Measurements from ENCODE around the gene EXD3.
"Not testable (repeated sequence)": the region's sequence is repeated elsewhere in the genome, so short reads cannot be mapped to it uniquely, and the experiment has no call there.

The EXD3 gene

GRCh38 chr9:137331929-137332328 lies 91.0 kb downstream of the EXD3 start:
- 92 to 96% methylated on average over 5 to 6 of the region's 9 CpGs for WGBS, 2 experiments (ENCODE audit: insufficient coverage in 2 of 2)
- no peaks in the 10 kb centered on the region for H3K36me3 ChIP-seq (ENCODE audit: control insufficient read depth, insufficient read depth, low read length)
- no peaks in the 10 kb centered on the region for H3K4me1 ChIP-seq (ENCODE audit: control insufficient read depth, insufficient read depth, low read length, poor library complexity, severe bottlenecking)
- H3K27ac ChIP-seq (ENCODE audit: low read depth, low read length, severe bottlenecking) = no peak overlapping the region
- no peak overlapping the region for H3K4me3 ChIP-seq (ENCODE audit: extremely low read depth, insufficient read depth, low read length, poor library complexity, severe bottlenecking)
- no peaks in the 10 kb centered on the region for H3K9me3 ChIP-seq (ENCODE audit: control insufficient read depth, low read length)

- Histone ChIP-seq H3K4me3 (ENCODE audit: extremely low read depth, insufficient read depth, low read length, poor library complexity, severe bottlenecking) (no peak overlapping the region), H3K4me1 (ENCODE audit: control insufficient read depth, insufficient read depth, low read length, poor library complexity, severe bottlenecking) (no peaks in the 10 kb centered on the region)
Measured at GRCh38 chr9:137330689-137331088, 92.3 kb downstream of the EXD3 start.

GRCh38 chr9:137329590-137329989 lies 93.4 kb downstream of the EXD3 start:
- H3K4me3 ChIP-seq (ENCODE audit: extremely low read depth, insufficient read depth, low read length, poor library complexity, severe bottlenecking); H3K4me1 ChIP-seq (ENCODE audit: control insufficient read depth, insufficient read depth, low read length, poor library complexity, severe bottlenecking); H3K9me3 ChIP-seq (ENCODE audit: control insufficient read depth, low read length); H3K36me3 ChIP-seq (ENCODE audit: control insufficient read depth, insufficient read depth, low read length); H3K27ac ChIP-seq (ENCODE audit: low read depth, low read length, severe bottlenecking): not testable (repeated sequence)
- 40 to 70% methylated on average over 7 to 10 of the region's 26 CpGs for WGBS, 2 experiments (ENCODE audit: insufficient coverage in 2 of 2)

More at GRCh38 chr9:137330689-137331088, 92.3 kb downstream of the EXD3 start:
- H3K36me3 ChIP-seq (ENCODE audit: control insufficient read depth, insufficient read depth, low read length) = no peaks in the 10 kb centered on the region
- H3K9me3 ChIP-seq (ENCODE audit: control insufficient read depth, low read length) = no peaks in the 10 kb centered on the region
- WGBS, 2 experiments (ENCODE audit: insufficient coverage in 2 of 2) = 82 to 94% methylated on average over 3 to 4 of the region's 6 CpGs
- no peak overlapping the region for H3K27ac ChIP-seq (ENCODE audit: low read depth, low read length, severe bottlenecking)

- not testable (repeated sequence) for H3K4me1 ChIP-seq (ENCODE audit: control insufficient read depth, insufficient read depth, low read length, poor library complexity, severe bottlenecking); H3K9me3 ChIP-seq (ENCODE audit: control insufficient read depth, low read length); H3K36me3 ChIP-seq (ENCODE audit: control insufficient read depth, insufficient read depth, low read length); H3K27ac ChIP-seq (ENCODE audit: low read depth, low read length, severe bottlenecking); H3K4me3 ChIP-seq (ENCODE audit: extremely low read depth, insufficient read depth, low read length, poor library complexity, severe bottlenecking)
- WGBS, 2 experiments (ENCODE audit: insufficient coverage in 2 of 2) = 84 to 87% methylated on average over 3 to 5 of the region's 8 CpGs
Measured at GRCh38 chr9:137327641-137328550, 95.1 kb downstream of the EXD3 start.

- H3K36me3 ChIP-seq (ENCODE audit: control insufficient read depth, insufficient read depth, low read length) = no peaks in the 10 kb centered on the region
- no peak overlapping the region for H3K27ac ChIP-seq (ENCODE audit: low read depth, low read length, severe bottlenecking)
- no peak overlapping the region for H3K4me3 ChIP-seq (ENCODE audit: extremely low read depth, insufficient read depth, low read length, poor library complexity, severe bottlenecking)
- WGBS, 2 experiments (ENCODE audit: insufficient coverage in 2 of 2) = 90 to 96% methylated on average over 16 to 17 of the region's 19 CpGs
- H3K4me1 ChIP-seq (ENCODE audit: control insufficient read depth, insufficient read depth, low read length, poor library complexity, severe bottlenecking) = no peaks in the 10 kb centered on the region
- no peaks in the 10 kb centered on the region for H3K9me3 ChIP-seq (ENCODE audit: control insufficient read depth, low read length)
Measured at GRCh38 chr9:137326445-137327065, 96.4 kb downstream of the EXD3 start.

- Histone ChIP-seq H3K27ac (ENCODE audit: low read depth, low read length, severe bottlenecking) (no peak overlapping the region), H3K9me3 (ENCODE audit: control insufficient read depth, low read length) (no peaks in the 10 kb centered on the region), H3K4me3 (ENCODE audit: extremely low read depth, insufficient read depth, low read length, poor library complexity, severe bottlenecking) (no peak overlapping the region), H3K4me1 (ENCODE audit: control insufficient read depth, insufficient read depth, low read length, poor library complexity, severe bottlenecking) (peaks cover 4% of the 10 kb centered on the region), H3K36me3 (ENCODE audit: control insufficient read depth, insufficient read depth, low read length) (no peaks in the 10 kb centered on the region)
- 89 to 95% methylated on average over 9 to 12 of the region's 12 CpGs for WGBS, 2 experiments (ENCODE audit: insufficient coverage in 2 of 2)
Measured at GRCh38 chr9:137325799-137326198, 97.2 kb downstream of the EXD3 start.

GRCh38 chr9:137325124-137325523 lies 97.8 kb downstream of the EXD3 start:
- Histone ChIP-seq H3K27ac (ENCODE audit: low read depth, low read length, severe bottlenecking) (no peak overlapping the region), H3K36me3 (ENCODE audit: control insufficient read depth, insufficient read depth, low read length) (no peaks in the 10 kb centered on the region), H3K9me3 (ENCODE audit: control insufficient read depth, low read length) (no peaks in the 10 kb centered on the region), H3K4me1 (ENCODE audit: control insufficient read depth, insufficient read depth, low read length, poor library complexity, severe bottlenecking) (peaks cover 8% of the 10 kb centered on the region), H3K4me3 (ENCODE audit: extremely low read depth, insufficient read depth, low read length, poor library complexity, severe bottlenecking) (no peak overlapping the region)
- WGBS, 2 experiments (ENCODE audit: insufficient coverage in 2 of 2) = 87 to 95% methylated on average over 7 to 10 of the region's 10 CpGs

GRCh38 chr9:137323531-137324331 lies 99.2 kb downstream of the EXD3 start:
- no peak overlapping the region for H3K4me3 ChIP-seq (ENCODE audit: extremely low read depth, insufficient read depth, low read length, poor library complexity, severe bottlenecking)
- 90 to 94% methylated on average over 26 to 34 of the region's 37 CpGs for WGBS, 2 experiments (ENCODE audit: insufficient coverage in 2 of 2)
- peaks cover 10% of the 10 kb centered on the region for H3K4me1 ChIP-seq (ENCODE audit: control insufficient read depth, insufficient read depth, low read length, poor library complexity, severe bottlenecking)

GRCh38 chr9:137321726-137322361 lies 101.1 kb downstream of the EXD3 start:
- Histone ChIP-seq H3K4me1 (ENCODE audit: control insufficient read depth, insufficient read depth, low read length, poor library complexity, severe bottlenecking) (peaks cover 11% of the 10 kb centered on the region), H3K27ac (ENCODE audit: low read depth, low read length, severe bottlenecking) (no peak overlapping the region), H3K36me3 (ENCODE audit: control insufficient read depth, insufficient read depth, low read length) (no peaks in the 10 kb centered on the region), H3K4me3 (ENCODE audit: extremely low read depth, insufficient read depth, low read length, poor library complexity, severe bottlenecking) (no peak overlapping the region), H3K9me3 (ENCODE audit: control insufficient read depth, low read length) (no peaks in the 10 kb centered on the region)
- WGBS, 2 experiments (ENCODE audit: insufficient coverage in 2 of 2) = 93 to 96% methylated on average over 19 to 22 of the region's 22 CpGs

More at GRCh38 chr9:137323531-137324331, 99.2 kb downstream of the EXD3 start:
- H3K36me3 ChIP-seq (ENCODE audit: control insufficient read depth, insufficient read depth, low read length) = no peaks in the 10 kb centered on the region
- no peak overlapping the region for H3K27ac ChIP-seq (ENCODE audit: low read depth, low read length, severe bottlenecking)
- H3K9me3 ChIP-seq (ENCODE audit: control insufficient read depth, low read length) = no peaks in the 10 kb centered on the region

Data from mesodermal cell (in vitro differentiated cells).